Testis (tissue), 3 donors: ENCODE results near the gene MRPL42. TPM values are rescaled to one million over a fixed set of nuclear protein-coding genes. Genes with fewer than 3 reads are reported as not detected.
"Not testable (repeated sequence)": the region's sequence is repeated elsewhere in the genome, so short reads cannot be mapped to it uniquely, and the experiment has no call there.

Source experiments
- DNase-seq: peaks from one replicate; pipeline ENCODE4 v3.0.0-alpha.2; 2019
- H3K27ac ChIP-seq, 2 donors: fragments of 200-600 bp; sonication (generic); one replicate each; pipeline ENCODE4 v1.5.1; 2019
- H3K27me3 ChIP-seq: fragments of 200-600 bp; sonication (generic); one replicate; pipeline ENCODE4 v1.5.1; 2019
- H3K36me3 ChIP-seq: fragments of 200-600 bp; sonication (generic); one replicate; pipeline ENCODE4 v1.5.1; 2017; ENCODE audit warnings: low read depth; ENCODE audit errors: missing control alignments
- H3K4me1 ChIP-seq: fragments of 200-600 bp; sonication (generic); one replicate; pipeline ENCODE4 v1.5.1; 2019
- H3K4me3 ChIP-seq, 2 donors: fragments of 200-600 bp; sonication (generic); one replicate each; pipeline ENCODE4 v1.5.1; 2017 to 2019
- H3K9me3 ChIP-seq: fragments of 200-600 bp; sonication (generic); one replicate; pipeline ENCODE4 v1.5.1; 2017
- POLR2A ChIP-seq: fragments of 450-650 bp; IDR thresholded peaks from one replicate; pipeline ENCODE4 v1.6.1; 2017; ENCODE audit warnings: antibody characterized with exemption, mild to moderate bottlenecking, moderate library complexity
- WGBS, 2 donors: methylation state at CpG; one replicate each; pipeline ENCODE4 v1.1.5; 2018; 5-methylcytosine and 5-hydroxymethylcytosine counted together
- intact Hi-C: fragments of 100-400 bp; cut with DNase I; formaldehyde crosslinking; loops from one replicate; pipeline ENCODE4 v1.15.1; 2023; ENCODE audit warnings: low total_unique reads
- polyA plus RNA-seq: library from polyadenylated mRNA; stranded (reverse); fragments of 350-450 nt; fragmentation: Illumina TruSeq; extraction: RNeasy Lipid Tissue Mini Kit (QIAGEN cat#74804); gene quantifications from one replicate; pipeline ENCODE4 v1.2.3, GENCODE V29; 2014; ENCODE audit warnings: low read depth, low replicate concordance; ENCODE audit not compliant: insufficient read depth
- small RNA-seq, 2 donors: library from RNA; depleted of rRNA; stranded (forward); fragments of <200 nt; gene quantifications; one replicate each; pipeline ENCODE3, GENCODE V24; 2016
- total RNA-seq, 2 donors: library from RNA; depleted of rRNA; stranded (reverse); fragments of >200 nt; gene quantifications; one replicate each; pipeline ENCODE4 v1.2.3, GENCODE V29; 2016
- TF ChIP-seq, protein P1 (sequence below), 3 experiments: fragments of 450-650 bp in 2 of 3; fragments of 200-600 bp in 1 of 3; sonication (generic) in 1 of 3; IDR thresholded peaks; one replicate each; pipeline ENCODE4 v1.5.1; 2016 to 2019; ENCODE audit warnings: antibody characterized with exemption in 3 of 3, mild to moderate bottlenecking in 2 of 3, moderate library complexity in 1 of 3

Gene MRPL42
- total and polyA plus RNA-seq, 3 donors from 2014 or later = 38.8 to 93.5 (median 39.6) TPM

GRCh38 chr12:93552427-93552826, 85.1 kb downstream of the MRPL42 start:
- no peak for TF ChIP-seq POLR2A
- TF ChIP-seq, protein P1, sequence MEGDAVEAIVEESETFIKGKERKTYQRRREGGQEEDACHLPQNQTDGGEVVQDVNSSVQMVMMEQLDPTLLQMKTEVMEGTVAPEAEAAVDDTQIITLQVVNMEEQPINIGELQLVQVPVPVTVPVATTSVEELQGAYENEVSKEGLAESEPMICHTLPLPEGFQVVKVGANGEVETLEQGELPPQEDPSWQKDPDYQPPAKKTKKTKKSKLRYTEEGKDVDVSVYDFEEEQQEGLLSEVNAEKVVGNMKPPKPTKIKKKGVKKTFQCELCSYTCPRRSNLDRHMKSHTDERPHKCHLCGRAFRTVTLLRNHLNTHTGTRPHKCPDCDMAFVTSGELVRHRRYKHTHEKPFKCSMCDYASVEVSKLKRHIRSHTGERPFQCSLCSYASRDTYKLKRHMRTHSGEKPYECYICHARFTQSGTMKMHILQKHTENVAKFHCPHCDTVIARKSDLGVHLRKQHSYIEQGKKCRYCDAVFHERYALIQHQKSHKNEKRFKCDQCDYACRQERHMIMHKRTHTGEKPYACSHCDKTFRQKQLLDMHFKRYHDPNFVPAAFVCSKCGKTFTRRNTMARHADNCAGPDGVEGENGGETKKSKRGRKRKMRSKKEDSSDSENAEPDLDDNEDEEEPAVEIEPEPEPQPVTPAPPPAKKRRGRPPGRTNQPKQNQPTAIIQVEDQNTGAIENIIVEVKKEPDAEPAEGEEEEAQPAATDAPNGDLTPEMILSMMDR (IDR thresholded peaks at IDR 0.05) = no peak
- no peaks in the 10 kb centered on the region for H3K4me1 ChIP-seq
- H3K4me3 ChIP-seq = no peak overlapping the region
- no peak for DNase-seq
- no peaks in the 10 kb centered on the region for H3K27me3 ChIP-seq
- no peaks in the 10 kb centered on the region for H3K36me3 ChIP-seq
- WGBS, 2 donors = 73 to 79% methylated on average over 4 of the region's 4 CpGs
- intact Hi-C loops = no loop called here
- H3K27ac ChIP-seq = no peak overlapping the region
- no peaks in the 10 kb centered on the region for H3K9me3 ChIP-seq

DNA sequence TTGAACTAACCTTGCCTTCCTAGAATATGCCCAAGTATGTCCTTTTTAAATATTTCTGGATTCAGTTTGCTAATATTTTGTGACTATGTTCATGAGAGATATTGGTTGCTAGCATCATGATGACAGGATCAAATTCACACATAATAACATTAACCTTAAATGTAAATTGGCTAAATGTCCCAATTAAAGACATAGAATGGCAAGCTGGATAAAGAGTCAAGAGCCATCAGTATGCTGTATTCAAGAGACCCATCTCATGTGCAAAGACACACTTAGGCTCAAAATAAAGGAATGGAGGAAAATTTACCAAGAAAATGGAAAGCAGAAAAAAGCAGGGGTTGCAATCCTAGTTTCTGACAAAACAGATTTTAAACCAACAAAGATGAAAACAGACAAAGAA, 90.6 kb downstream of the MRPL42 start:
- H3K36me3 ChIP-seq, DNase-seq, H3K27me3 ChIP-seq, H3K4me1 ChIP-seq, H3K9me3 ChIP-seq, H3K4me3 ChIP-seq, intact Hi-C loops, H3K27ac ChIP-seq: not testable (repeated sequence)

DNA sequence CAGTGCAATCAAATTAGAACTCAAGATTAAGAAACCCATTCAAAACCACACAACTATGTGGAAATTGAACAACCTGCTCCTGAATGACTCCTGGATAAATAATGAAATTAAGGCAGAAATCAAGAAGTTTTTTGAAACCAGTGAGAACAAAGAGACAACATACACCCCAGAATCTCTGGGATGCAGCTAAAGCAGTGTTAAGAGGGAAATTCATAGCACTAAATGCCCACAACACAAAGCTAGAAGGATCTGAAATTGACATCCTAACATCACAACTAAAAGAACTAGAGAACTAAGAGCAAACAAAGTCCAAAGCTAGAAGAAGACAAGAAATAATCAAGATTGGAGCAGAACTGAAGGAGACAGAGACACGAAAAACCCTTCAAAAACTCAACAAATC, 91.4 kb downstream of the MRPL42 start:
- H3K4me1 ChIP-seq, intact Hi-C loops, H3K27me3 ChIP-seq, DNase-seq, H3K27ac ChIP-seq, H3K4me3 ChIP-seq, H3K36me3 ChIP-seq, H3K9me3 ChIP-seq: not testable (repeated sequence)
- WGBS, 2 donors = 95 to 97% methylated on average over 1 of the region's 1 CpG

GRCh38 chr12:93563807-93564538, 96.7 kb downstream of the MRPL42 start:
- no peak for DNase-seq
- intact Hi-C loops = loop anchor here (10.0 kb wide), 1 partner anchor 511 kb away; no protein-coding TSS in a partner anchor
- H3K27ac ChIP-seq = no peak overlapping the region
- 66 to 75% methylated on average over 6 of the region's 6 CpGs for WGBS, 2 donors
- H3K4me3 ChIP-seq = no peak overlapping the region
- no peaks in the 10 kb centered on the region for H3K9me3 ChIP-seq
- H3K27me3 ChIP-seq = no peaks in the 10 kb centered on the region
- H3K36me3 ChIP-seq = no peaks in the 10 kb centered on the region
- TF ChIP-seq POLR2A = no peak
- TF ChIP-seq, protein P1 (IDR thresholded peaks at IDR 0.05) = no peak
- H3K4me1 ChIP-seq = no peaks in the 10 kb centered on the region

- TF ChIP-seq, protein P1 (IDR thresholded peaks at IDR 0.05) = no peak
- TF ChIP-seq POLR2A = no peak
- no peaks in the 10 kb centered on the region for H3K9me3 ChIP-seq
- H3K36me3 ChIP-seq = no peaks in the 10 kb centered on the region
- no peak overlapping the region for H3K4me3 ChIP-seq
- H3K27me3 ChIP-seq = no peaks in the 10 kb centered on the region
- H3K27ac ChIP-seq = no peak overlapping the region
- no peaks in the 10 kb centered on the region for H3K4me1 ChIP-seq
- no peak for DNase-seq
- WGBS, 2 donors = 64 to 95% methylated on average over 3 of the region's 3 CpGs
- intact Hi-C loops = loop anchor here (5.0 to 10.0 kb wide), 2 partner anchors 509 to 537 kb away; no protein-coding TSS in a partner anchor
These were observed 98.4 kb downstream of the MRPL42 start for GRCh38 chr12:93565760-93566159.

Small RNA genes within 50 kb of the gene (small RNA-seq; reads per million reads assigned to genes)
- 0 reads per million in 2 donors for gene RF00019

Other genes starting within 250 kb of the MRPL42 start
- gene NUDT4, start 89.6 kb upstream of the MRPL42 start, total RNA-seq = 10 to 100 TPM; 40.5 to 42.6 TPM
- gene NUDT4, start 89.6 kb upstream of the MRPL42 start, polyA plus RNA-seq = 78.0 TPM
- gene UBE2N, start 25.6 kb upstream of the MRPL42 start, total RNA-seq = 100 to 1,000 TPM in 1 of 2 donors, 10 to 100 TPM in 1; 99.4 to 181 TPM
- 368 TPM for gene UBE2N, start 25.6 kb upstream of the MRPL42 start, polyA plus RNA-seq
- gene SOCS2, start 105.2 kb downstream of the MRPL42 start, total RNA-seq = 10 to 100 TPM; 19.3 to 25.4 TPM
- gene SOCS2, start 105.2 kb downstream of the MRPL42 start, polyA plus RNA-seq = 24.1 TPM
- 10 to 100 TPM; 46.0 to 53.0 TPM for gene CRADD, start 209.9 kb downstream of the MRPL42 start, total RNA-seq
- gene CRADD, start 209.9 kb downstream of the MRPL42 start, polyA plus RNA-seq = 43.2 TPM